Measurements from ENCODE around the gene FOXK2.

DNA sequence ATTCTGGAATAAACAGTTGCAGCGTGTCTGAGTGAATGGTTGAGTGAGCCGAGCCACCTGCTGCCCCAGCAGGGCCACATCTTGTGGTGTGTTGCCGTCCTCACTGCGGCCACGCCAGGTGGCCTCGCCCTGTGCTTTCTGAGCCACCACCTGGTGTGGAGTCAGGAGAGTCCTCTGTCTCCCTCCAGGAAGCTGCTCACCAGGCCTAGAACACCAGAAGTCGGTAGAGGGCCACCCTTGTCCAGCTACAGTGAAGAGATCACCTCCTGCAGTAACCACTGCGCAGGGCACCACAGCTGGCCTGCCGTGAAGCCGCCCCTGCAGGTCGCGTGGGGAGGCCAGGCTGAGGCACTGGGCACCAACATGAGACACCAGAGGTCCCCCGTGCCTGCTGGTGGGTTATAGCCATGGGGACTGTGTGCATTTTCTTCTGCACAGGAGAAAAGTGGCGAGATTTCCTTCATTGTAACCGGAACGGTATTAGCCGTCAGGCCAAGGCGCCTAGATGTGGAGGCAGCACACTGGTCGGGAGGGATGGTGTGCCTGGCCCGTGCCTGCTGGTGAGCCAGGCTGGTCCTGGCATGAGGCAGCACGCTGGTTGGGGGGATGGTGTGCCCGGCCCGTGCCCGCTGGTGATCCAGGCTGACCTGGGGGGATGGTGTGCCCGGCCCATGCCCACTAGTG is 28.9 kb upstream of the FOXK2 start:
- TF ChIP-seq, protein P1, sequence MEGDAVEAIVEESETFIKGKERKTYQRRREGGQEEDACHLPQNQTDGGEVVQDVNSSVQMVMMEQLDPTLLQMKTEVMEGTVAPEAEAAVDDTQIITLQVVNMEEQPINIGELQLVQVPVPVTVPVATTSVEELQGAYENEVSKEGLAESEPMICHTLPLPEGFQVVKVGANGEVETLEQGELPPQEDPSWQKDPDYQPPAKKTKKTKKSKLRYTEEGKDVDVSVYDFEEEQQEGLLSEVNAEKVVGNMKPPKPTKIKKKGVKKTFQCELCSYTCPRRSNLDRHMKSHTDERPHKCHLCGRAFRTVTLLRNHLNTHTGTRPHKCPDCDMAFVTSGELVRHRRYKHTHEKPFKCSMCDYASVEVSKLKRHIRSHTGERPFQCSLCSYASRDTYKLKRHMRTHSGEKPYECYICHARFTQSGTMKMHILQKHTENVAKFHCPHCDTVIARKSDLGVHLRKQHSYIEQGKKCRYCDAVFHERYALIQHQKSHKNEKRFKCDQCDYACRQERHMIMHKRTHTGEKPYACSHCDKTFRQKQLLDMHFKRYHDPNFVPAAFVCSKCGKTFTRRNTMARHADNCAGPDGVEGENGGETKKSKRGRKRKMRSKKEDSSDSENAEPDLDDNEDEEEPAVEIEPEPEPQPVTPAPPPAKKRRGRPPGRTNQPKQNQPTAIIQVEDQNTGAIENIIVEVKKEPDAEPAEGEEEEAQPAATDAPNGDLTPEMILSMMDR (IDR thresholded peaks at IDR 0.05) = no peak
- no peak for TF ChIP-seq POLR2A (IDR thresholded peaks at IDR 0.05)
- no peak for TF ChIP-seq POLR2AphosphoS5 (IDR thresholded peaks at IDR 0.05)
- no peak for TF ChIP-seq EP300 (IDR thresholded peaks at IDR 0.05)

All from upper lobe of left lung (tissue), 4 donors.